Measurements from ENCODE around the gene CABP2.

The CABP2 gene

DNA sequence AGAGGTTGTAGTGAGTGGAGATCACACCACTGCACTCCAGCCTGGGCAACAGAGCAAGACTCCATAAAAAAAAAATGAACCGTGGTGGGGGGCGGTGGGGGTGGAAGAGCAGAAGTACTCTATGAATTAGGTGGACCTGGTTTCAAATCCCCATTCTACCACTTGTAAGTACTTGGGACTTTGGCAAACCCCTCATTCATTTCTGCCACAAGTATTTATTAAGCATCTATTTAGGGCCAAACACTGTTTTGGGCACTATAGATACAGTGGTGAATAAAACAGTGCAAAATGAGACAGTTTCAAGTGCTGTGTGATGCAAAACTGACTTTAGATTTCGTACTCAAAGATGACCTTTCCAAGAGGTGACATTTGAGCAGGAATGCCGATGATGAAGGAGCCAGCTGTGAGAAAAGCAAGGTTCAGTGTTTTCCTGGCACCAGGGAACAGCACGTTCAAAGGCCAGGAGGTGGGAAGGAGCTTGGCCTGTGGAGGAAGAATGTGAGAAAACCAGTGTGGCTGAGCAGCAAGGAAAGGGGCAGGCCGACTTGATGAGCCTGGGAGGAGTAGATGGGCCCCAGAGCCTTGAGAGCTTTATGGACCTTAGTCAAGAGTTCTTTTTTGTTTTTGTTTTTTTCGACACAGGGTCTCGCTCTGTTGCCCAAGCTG is 52.8 kb downstream of the CABP2 start:
- no peak for FAIRE-seq

DNA sequence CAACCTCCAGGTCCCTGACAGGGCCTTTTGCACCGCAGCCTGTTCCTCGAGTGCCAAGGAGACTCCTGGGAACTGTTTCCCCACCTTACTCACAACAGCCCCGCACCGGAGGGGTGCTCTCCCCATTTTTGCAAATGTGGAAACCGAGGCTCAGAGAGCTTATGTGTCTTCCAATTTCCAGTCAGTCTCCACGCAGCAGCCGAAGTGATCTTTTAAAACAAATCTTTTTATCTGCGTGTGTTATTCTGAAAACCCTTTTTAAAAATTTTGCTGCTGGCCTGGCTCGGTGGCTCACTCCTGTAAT is 53.8 kb downstream of the CABP2 start:
- FAIRE-seq = no peak

Measured in A204.1 (cell line).